ENCODE measurements around the gene SLAIN1.

SLAIN1 gene

DNA sequence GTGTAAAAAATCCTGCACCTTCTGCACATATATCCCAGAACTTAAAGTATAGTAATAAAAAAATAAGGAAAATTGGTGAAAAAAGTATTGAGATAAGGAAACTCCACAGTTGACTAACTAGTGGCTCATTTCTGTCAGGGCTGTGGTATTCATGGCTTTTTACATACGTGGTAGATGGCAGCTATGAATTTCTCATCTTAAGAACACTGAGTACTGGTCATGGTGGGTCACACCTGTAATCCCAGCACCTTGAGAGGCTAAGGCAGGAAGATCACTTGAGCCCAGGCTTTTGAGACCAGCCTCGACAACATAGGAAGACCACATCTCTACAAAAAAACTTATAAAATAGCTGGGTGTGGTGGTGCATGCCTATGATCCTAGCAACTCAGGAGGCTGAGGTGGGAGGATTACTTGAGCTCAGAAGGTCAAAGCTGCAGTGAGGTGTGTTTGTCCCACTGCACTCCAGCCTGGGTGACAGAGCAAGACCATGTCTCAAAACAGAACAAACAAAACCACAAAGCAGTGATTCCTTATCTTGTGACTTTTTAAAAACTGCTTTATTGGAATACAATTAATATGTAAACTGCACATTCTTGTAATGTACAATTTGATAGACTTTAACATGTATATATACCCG, 16.8 kb downstream of the SLAIN1 start:
- DNase-seq (ENCODE audit: low read depth): no peak

DNA sequence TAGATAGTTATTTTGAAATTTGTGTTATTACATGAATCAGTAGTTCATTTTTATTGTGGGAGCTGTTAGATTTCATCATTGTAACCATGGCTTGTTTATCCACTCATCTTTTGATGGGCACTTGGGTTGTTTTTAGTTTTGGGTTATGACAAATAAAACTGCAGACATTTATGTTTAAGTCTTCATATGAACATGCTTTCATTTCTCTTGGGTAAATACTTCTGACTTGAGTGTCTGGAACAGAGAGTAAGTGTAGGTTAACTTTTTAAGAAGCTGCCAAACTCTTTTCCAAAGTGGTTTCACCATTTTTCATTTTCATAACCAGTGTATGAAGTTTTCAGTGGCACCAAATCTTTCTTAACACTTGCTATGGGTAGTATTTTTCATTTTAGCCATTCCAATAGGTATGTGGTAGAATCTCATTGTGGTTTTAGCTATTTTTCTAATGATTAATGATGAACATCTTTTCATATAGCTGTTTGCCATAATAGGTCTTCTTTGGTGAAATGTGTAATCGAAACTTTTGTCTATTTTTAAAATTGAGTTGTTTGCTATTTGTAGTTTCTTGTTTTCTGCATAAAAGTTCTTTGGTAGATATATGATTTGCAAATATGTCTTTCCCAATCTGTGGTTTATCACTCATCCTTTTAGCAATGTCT, 17.9 kb downstream of the SLAIN1 start:
- DNase-seq (ENCODE audit: low read depth): no peak

DNA sequence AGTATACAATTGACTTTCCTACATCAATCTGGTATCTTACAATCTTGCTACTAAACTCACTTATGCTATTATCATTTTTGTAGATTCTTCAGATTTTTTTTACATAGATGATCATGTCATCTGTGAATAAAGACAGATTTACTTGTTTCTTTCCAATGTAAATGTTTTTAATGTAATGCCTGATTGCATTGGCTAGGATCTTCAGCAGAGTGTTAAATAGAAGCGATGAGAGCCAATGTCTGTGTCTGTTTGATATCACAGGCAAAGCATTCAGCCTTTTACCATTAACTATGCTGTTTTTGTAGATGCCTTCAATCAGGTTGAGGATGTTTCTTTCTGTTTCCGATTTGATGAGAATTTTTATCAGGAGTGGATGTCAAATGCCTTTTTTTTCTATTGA, 19.2 kb downstream of the SLAIN1 start:
- no peak for DNase-seq (ENCODE audit: low read depth)

GRCh38 chr13:77717508-77717907, 20.0 kb downstream of the SLAIN1 start:
- no peak for DNase-seq (ENCODE audit: low read depth)

GRCh38 chr13:77719128-77719527, 21.6 kb downstream of the SLAIN1 start:
- DNase-seq (ENCODE audit: low read depth): no peak

DNA sequence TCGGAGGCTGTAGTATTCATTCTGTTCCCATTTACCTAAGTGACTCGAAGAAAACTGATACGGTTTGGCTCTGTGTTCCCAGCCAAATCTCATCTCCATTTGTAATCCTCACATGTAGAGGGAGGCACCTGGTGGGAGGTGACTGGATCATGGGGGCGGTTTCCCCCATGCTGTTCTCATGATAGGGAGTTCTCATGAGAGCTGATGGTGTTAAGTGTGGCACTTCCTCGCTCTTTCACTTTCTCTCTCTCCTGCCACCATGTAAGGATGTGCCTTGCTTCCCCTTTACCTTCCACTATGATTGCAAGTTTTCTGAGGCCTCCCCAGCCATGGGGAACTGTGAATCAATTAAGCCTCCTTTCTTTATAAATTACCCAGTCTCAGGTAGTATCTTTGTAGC, 23.5 kb downstream of the SLAIN1 start:
- no peak for DNase-seq (ENCODE audit: low read depth)

- no peak for DNase-seq (ENCODE audit: low read depth)
Observed at GRCh38 chr13:77724092-77724491, 26.6 kb downstream of the SLAIN1 start.

GRCh38 chr13:77725071-77725470, 27.6 kb downstream of the SLAIN1 start:
- DNase-seq (ENCODE audit: low read depth): no peak

- no peak for DNase-seq (ENCODE audit: low read depth)
Observed at GRCh38 chr13:77728265-77729125, 31.0 kb downstream of the SLAIN1 start.

DNA sequence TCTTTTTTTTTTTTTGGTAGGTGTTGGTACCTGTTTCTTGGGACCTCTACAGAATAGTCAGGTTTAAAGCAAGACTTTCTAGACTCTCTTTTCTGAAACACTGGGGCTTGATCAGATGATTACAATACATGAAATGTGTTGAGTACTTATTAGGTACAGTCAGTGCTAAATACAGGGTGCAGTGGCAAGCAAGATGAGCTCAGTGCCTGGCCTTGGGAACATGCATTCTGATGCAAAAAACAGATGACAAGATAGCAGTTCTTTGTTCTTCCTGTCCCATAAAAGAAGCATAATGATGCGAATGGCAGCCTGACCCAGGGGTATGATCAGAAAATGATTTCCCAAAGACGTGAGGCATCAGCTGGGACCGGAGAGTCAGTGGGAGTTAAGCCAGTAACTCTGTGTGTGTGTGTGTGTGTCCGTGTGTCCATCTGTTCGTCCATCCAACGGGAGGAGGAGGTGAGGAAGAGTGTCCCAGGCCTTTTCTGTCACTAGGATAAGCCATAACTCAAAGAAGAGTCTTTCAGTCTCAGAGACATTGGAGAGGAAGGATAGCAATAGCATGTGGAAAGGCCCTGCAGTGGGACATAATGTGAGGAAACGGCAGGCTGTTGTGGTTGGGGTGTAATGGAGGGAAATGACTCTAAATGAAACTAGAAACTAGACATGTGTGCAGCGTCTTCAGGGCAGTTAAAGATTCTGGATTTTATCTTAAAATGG, 32.2 kb downstream of the SLAIN1 start:
- no peak for DNase-seq (ENCODE audit: low read depth)

DNA sequence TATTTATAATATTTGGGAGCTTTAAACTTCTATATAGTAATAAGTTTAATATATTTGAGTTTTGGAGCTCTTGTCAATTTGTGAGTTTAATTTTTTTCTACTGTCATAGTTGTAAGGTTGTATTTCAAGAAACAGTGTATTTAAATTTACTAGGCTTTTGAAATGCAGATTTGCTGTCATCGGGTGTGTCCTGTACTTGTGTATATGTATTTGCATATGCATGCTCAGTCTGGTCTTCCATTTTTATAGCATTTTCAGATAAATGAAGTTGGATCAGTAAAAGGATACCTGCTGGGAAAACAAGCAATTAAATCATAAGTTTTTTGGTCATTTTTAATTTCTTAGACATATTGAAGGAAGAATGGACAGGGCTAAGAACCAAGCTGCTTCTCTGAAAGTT, 33.1 kb downstream of the SLAIN1 start:
- DNase-seq (ENCODE audit: low read depth): no peak

GRCh38 chr13:77732287-77732686, 34.8 kb downstream of the SLAIN1 start:
- DNase-seq (ENCODE audit: low read depth): no peak

DNA sequence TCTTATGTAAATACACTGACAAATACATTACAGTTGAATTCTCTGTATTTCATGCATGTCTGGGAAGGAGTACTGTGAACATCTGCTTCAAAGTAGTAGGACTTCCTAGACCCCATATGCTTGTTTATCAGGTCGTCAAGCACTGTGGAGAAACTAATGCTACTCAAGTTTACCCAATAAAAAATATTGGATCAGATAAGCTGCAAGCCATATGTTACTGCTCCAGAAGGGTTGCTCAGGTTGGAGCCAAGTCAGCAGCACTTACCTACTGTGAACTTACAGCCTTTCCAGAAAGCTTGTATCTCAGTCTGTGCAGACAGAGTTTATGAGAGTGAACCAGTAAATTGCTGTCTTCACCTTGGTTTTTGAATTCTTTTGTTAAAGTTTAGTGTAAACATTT, 36.2 kb downstream of the SLAIN1 start:
- no peak for DNase-seq (ENCODE audit: low read depth)

DNA sequence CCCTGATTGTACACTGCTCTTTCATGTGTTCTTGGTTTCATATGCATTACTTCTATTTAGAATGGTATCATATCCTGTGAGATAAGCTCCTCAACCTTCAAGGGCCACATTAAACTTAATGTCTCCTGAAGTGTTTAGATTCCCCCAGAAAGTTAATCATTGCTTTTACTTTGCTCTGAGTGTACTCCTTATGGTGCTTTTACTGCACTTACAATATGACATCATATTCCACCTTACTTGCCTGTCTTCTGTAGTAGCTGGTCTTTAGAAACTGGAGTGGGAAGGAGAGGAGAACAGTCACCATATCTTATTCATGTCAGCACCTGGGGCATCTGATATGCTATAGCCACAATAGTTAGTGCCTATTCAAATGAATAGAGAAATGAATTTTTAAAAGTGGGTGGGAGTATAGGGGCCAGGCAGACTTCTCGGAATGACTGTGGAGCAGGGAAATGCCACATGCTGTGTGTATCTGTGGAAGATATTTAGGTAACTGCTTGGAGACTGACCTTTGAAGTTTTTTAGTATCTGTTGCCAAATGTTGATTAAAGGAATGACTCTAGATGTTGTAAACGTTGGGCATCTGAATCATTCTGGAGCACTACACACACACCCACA, 40.2 kb downstream of the SLAIN1 start:
- no peak for DNase-seq (ENCODE audit: low read depth)

DNA sequence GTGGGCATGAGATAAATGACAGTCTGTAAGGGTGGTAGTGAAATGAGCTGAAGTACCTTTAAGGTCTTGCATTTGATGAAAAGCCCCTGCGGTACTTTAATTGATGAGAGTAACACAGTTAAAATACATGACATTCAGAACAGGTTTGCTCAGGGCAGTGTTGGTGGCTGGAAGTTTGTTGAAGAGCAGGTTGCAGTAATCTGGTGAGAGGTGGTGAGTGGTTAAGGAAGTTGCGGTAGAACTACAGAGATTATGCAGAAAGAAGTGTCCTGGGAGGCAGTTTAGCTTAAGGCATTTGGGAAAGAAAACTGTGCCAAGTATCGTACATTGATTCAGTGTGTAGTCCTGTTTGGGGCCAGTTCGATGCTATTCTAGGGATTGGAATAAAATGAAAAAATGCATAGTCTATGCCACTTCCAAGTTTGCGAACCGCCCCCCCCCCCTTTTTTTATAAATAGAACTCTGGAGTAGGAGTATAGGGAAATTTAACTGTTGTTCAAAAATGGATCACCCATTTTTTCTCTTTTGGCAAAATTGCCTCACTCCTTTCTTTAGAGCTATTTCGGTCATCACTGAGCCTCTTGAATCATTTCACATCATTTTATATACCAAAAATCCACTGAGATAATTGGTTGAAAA, 42.7 kb downstream of the SLAIN1 start:
- DNase-seq (ENCODE audit: low read depth): no peak

- no peak for DNase-seq (ENCODE audit: low read depth)
Observed at GRCh38 chr13:77740931-77741596, 43.6 kb downstream of the SLAIN1 start.

DNA sequence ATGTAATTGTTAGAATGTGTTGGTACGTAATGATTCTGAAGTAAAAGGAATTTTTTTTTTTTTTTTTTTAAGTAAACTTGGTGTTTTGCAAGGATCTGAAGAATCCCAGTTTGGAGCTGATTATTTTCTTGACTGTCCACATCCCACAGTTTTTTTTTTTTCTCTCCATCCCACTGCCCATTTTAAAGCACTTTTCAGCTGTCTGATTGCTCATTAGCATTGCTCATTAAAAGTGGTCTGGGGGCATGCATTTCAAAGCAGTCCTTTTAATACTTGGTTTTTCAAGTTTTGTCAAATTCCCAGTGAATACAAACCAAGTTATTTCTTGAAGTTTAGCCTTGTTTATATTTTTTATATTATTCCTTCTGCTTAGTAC, 44.1 kb downstream of the SLAIN1 start:
- DNase-seq (ENCODE audit: low read depth): no peak

GRCh38 chr13:77742801-77743200, 45.3 kb downstream of the SLAIN1 start:
- no peak for DNase-seq (ENCODE audit: low read depth)

DNA sequence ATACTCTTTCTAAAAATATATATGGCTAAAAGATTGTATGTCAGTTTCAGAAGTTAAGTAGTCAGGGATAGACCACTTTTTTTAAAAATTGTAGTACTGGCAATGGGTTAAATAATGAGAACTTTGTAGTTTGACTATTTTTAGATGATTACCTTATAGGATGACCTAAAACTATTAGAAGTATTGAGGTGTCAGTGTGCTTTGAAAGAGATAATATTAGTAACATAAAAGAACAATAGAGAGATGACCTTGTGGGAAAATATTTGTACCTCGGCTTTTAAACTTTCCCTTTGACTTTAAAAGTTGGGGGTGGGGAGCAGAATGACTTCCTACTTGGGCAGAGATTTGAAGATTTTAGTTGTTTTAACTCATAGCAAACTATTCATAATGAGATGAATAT, 48.3 kb downstream of the SLAIN1 start:
- DNase-seq (ENCODE audit: low read depth): no peak

DNA sequence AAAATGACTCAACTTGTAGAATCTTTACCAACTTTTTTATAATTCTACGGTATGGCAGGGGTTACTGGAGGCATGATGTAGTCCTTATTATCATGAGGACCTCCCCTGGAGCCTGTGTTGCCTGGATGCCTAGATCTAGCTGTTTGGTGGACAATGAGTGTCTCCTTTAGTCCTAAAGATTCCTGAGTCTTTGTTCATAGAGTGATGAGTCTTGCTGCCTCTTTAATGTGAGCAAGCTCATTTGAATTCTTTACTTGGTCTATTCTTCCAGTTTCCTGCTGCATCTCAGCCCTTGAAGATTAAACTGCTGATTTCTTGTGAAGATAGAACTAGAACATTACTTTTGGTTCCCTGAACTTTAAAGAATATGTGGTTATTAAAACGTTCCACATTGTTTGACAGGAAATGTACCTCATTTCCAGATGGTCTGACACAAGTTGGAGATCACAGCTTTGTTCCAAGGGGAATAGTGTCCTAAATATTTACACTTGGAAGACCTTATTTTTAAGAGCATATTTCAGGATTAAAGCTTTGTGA, 51.9 kb downstream of the SLAIN1 start:
- DNase-seq (ENCODE audit: low read depth): no peak
